HepG2 (cell line): ENCODE measurements around the gene SH3D19.

ENCODE experiments used
- CAMTA2 ChIP-seq: sonication (generic); formaldehyde crosslinking; IDR thresholded peaks from 2 replicates; pipeline ENCODE4 v1.4.0; 2020; ENCODE audit warnings: mild to moderate bottlenecking, missing genetic modification reagents, borderline replicate concordance
- CBFB ChIP-seq: sonication (generic); formaldehyde crosslinking; IDR thresholded peaks from 2 replicates; pipeline ENCODE4 v1.4.0; 2020; ENCODE audit warnings: missing genetic modification reagents
- CBX5 ChIP-seq: sonication (generic); formaldehyde crosslinking; IDR thresholded peaks from 2 replicates; pipeline ENCODE4 v1.4.0; 2020; ENCODE audit warnings: missing genetic modification reagents, borderline replicate concordance
- GZF1 ChIP-seq: sonication (generic); formaldehyde crosslinking; IDR thresholded peaks from 2 replicates; pipeline ENCODE4 v1.5.1; 2020; ENCODE audit warnings: mild to moderate bottlenecking, missing genetic modification reagents
- KDM5B ChIP-seq: sonication (generic); formaldehyde crosslinking; IDR thresholded peaks from 2 replicates; pipeline ENCODE4 v1.4.0; 2020; ENCODE audit warnings: missing genetic modification reagents, mild to moderate bottlenecking, borderline replicate concordance
- RAD21 ChIP-seq: fragments of 450-650 bp; formaldehyde crosslinking; IDR thresholded peaks from 2 replicates; pipeline ENCODE4 v1.5.0; 2020; ENCODE audit warnings: mild to moderate bottlenecking
- SP1 ChIP-seq, 2 experiments: fragments of 450-650 bp in 1 of 2; sonication (generic) in 1 of 2; formaldehyde crosslinking in 1 of 2; IDR thresholded peaks; 2 replicates each; pipeline versions ENCODE4 v1.4.0 to v1.6.1; 2016 to 2020; ENCODE audit warnings: missing genetic modification reagents in 1 of 2
- TAF1 ChIP-seq: sonication (generic); formaldehyde crosslinking; IDR thresholded peaks from 2 replicates; pipeline ENCODE4 v1.4.0; 2020; ENCODE audit warnings: missing genetic modification reagents
- TCF7L2 ChIP-seq: IDR thresholded peaks from 2 replicates; pipeline ENCODE4 v1.6.1; 2011; ENCODE audit warnings: mild to moderate bottlenecking, low read depth, low read length, moderate library complexity
- ZNF253 ChIP-seq: sonication (generic); formaldehyde crosslinking; IDR thresholded peaks from 2 replicates; pipeline ENCODE4 v1.8.0; 2022; ENCODE audit warnings: mild to moderate bottlenecking, missing genetic modification reagents, borderline replicate concordance

- TF ChIP-seq CBFB (no peak), TCF7L2 (no peak), CAMTA2 (CRISPR knock-in tag) (no peak), GZF1 (CRISPR knock-in tag) (no peak), SP1 (IDR thresholded peaks at IDR 0.05) (no peak), SP1 (CRISPR knock-in tag; IDR thresholded peaks at IDR 0.05) (no peak), KDM5B (no peak), RAD21 (no peak), ZNF253 (CRISPR knock-in tag) (no peak), CBX5 (no peak), TAF1 (CRISPR knock-in tag) (no peak)
Measured at GRCh38 chr4:151215295-151215694, 110.1 kb downstream of the SH3D19 start.
